ENCODE results near the gene APELA.

APELA gene

GRCh38 chr4:164930647-164931046, 53.7 kb downstream of the APELA start:
- Histone ChIP-seq H3K27ac (replicated peaks) (no peak overlapping the region), H3K4me3 (replicated peaks; ENCODE audit: insufficient read depth, low read length) (no peak overlapping the region), H3K27me3 (ENCODE audit: insufficient read depth, poor library complexity, severe bottlenecking) (no peaks in the 10 kb centered on the region)
- TF ChIP-seq SPI1 (IDR thresholded peaks at IDR 0.05; ENCODE audit: borderline replicate concordance, low read depth) (no peak), POLR2AphosphoS5 (IDR thresholded peaks at IDR 0.05; ENCODE audit: low read depth) (no peak), GABPA (IDR thresholded peaks at IDR 0.05; ENCODE audit: low read depth) (no peak), REST (IDR thresholded peaks at IDR 0.05; ENCODE audit: insufficient replicate concordance, low read depth) (no peak), CTCF (IDR thresholded peaks at IDR 0.05; ENCODE audit: insufficient read depth, low read length) (no peak)
- DNase-seq (ENCODE audit: low read depth in 1 of 2, low spot score in 1 of 2), result no peak

GRCh38 chr4:164931551-164932324, 54.8 kb downstream of the APELA start:
- no peak overlapping the region for H3K4me3 ChIP-seq (replicated peaks; ENCODE audit: insufficient read depth, low read length)
- TF ChIP-seq POLR2AphosphoS5 (IDR thresholded peaks at IDR 0.05; ENCODE audit: low read depth), result no peak
- TF ChIP-seq REST (IDR thresholded peaks at IDR 0.05; ENCODE audit: insufficient replicate concordance, low read depth), result no peak
- no peak for TF ChIP-seq GABPA (IDR thresholded peaks at IDR 0.05; ENCODE audit: low read depth)
- no peak for TF ChIP-seq SPI1 (IDR thresholded peaks at IDR 0.05; ENCODE audit: borderline replicate concordance, low read depth)
- TF ChIP-seq CTCF (IDR thresholded peaks at IDR 0.05; ENCODE audit: insufficient read depth, low read length), result no peak
- DNase-seq (ENCODE audit: low read depth in 1 of 2, low spot score in 1 of 2), result no peak
- H3K27ac ChIP-seq (replicated peaks), result no peak overlapping the region
- H3K27me3 ChIP-seq (ENCODE audit: insufficient read depth, poor library complexity, severe bottlenecking), result no peaks in the 10 kb centered on the region

GRCh38 chr4:164933244-164933643, 56.3 kb downstream of the APELA start:
- Histone ChIP-seq H3K27me3 (ENCODE audit: insufficient read depth, poor library complexity, severe bottlenecking) (no peaks in the 10 kb centered on the region), H3K4me3 (replicated peaks; ENCODE audit: insufficient read depth, low read length) (no peak overlapping the region), H3K27ac (replicated peaks) (no peak overlapping the region)
- DNase-seq (ENCODE audit: low read depth in 1 of 2, low spot score in 1 of 2), result no peak
- no peak for TF ChIP-seq POLR2AphosphoS5 (IDR thresholded peaks at IDR 0.05; ENCODE audit: low read depth)
- no peak for TF ChIP-seq SPI1 (IDR thresholded peaks at IDR 0.05; ENCODE audit: borderline replicate concordance, low read depth)
- no peak for TF ChIP-seq GABPA (IDR thresholded peaks at IDR 0.05; ENCODE audit: low read depth)
- no peak for TF ChIP-seq REST (IDR thresholded peaks at IDR 0.05; ENCODE audit: insufficient replicate concordance, low read depth)
- TF ChIP-seq CTCF (IDR thresholded peaks at IDR 0.05; ENCODE audit: insufficient read depth, low read length), result no peak

All from HL-60 (cell line).